Epithelial cell of proximal tubule (primary cell): Measurements from ENCODE around the gene KCNQ2. TPM values are rescaled to one million over a fixed set of nuclear protein-coding genes. Genes with fewer than 3 reads are reported as not detected.

Source experiments
- DNase-seq: peaks from one replicate; pipeline ENCODE4 v3.0.0-alpha.2; 2011; ENCODE audit warnings: low read depth
- H3K4me3 ChIP-seq: 2 replicates; pipeline ENCODE4 v1.5.1; 2011; ENCODE audit warnings: low read depth, mild to moderate bottlenecking, low read length
- total RNA-seq: library from RNA; depleted of rRNA; stranded (reverse); fragments of >200 nt; gene quantifications from 2 replicates; pipeline ENCODE4 v1.2.3, GENCODE V29; 2015
- TF ChIP-seq, protein P1 (sequence below): conservative IDR thresholded peaks from 2 replicates; pipeline ENCODE4 v1.5.1; 2012; ENCODE audit warnings: low read depth, mild to moderate bottlenecking, low read length

KCNQ2 gene
- total RNA-seq, 1 donor from 2014 or later, result not detected

DNA sequence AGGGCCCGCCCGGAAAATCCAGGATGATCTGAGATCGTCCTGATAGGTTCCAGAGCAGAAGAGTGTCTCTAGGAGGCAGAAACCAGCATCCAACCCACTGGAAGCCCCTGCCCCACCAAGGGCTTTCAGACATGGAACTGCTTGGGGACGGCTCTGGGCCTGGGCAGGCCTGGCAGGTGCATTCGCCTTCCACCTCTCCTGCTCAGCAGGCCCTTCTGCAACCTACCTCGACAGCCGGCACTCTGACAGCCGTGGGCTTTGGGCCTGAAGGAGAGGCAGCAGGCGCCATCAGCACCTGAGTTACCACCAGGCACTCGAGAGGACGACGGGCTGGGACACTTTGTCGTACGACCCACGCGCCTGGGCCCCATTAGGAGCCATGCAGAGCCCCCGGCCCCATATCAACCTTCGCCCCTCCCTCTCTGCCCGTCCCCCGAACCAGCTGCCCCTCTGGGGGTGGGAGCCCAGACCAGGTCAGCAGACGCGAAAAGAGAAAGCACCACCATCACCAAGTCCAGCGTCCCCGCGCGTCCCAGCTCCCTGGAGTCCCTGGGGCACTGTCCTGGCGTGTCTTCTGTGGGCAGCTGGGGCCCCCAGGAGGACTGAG lies 44.6 kb downstream of the KCNQ2 start:
- no peak overlapping the region for H3K4me3 ChIP-seq
- TF ChIP-seq, protein P1, sequence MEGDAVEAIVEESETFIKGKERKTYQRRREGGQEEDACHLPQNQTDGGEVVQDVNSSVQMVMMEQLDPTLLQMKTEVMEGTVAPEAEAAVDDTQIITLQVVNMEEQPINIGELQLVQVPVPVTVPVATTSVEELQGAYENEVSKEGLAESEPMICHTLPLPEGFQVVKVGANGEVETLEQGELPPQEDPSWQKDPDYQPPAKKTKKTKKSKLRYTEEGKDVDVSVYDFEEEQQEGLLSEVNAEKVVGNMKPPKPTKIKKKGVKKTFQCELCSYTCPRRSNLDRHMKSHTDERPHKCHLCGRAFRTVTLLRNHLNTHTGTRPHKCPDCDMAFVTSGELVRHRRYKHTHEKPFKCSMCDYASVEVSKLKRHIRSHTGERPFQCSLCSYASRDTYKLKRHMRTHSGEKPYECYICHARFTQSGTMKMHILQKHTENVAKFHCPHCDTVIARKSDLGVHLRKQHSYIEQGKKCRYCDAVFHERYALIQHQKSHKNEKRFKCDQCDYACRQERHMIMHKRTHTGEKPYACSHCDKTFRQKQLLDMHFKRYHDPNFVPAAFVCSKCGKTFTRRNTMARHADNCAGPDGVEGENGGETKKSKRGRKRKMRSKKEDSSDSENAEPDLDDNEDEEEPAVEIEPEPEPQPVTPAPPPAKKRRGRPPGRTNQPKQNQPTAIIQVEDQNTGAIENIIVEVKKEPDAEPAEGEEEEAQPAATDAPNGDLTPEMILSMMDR, result no peak
- no peak for DNase-seq

DNA sequence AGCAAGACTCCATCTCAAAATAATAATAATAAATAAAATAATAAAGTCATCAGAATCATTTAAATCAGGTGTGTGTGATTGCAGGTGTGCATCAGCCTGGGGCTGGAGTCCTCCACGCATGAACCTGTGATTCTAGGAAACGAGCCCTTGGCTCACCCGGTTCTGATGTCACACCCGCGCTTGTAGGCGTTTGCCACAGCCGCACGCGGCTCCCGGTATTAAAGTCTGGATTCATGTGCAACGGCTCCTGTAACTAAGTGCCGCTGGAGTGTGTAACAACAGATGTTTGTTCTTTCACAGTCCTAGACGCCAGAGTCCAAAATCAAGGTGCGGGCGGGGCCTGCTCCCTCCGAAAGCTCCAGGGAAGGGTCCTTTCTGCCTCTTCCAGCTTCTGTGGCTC lies 45.2 kb downstream of the KCNQ2 start:
- TF ChIP-seq, protein P1, result no peak
- H3K4me3 ChIP-seq, result no peak overlapping the region
- DNase-seq, result no peak

DNA sequence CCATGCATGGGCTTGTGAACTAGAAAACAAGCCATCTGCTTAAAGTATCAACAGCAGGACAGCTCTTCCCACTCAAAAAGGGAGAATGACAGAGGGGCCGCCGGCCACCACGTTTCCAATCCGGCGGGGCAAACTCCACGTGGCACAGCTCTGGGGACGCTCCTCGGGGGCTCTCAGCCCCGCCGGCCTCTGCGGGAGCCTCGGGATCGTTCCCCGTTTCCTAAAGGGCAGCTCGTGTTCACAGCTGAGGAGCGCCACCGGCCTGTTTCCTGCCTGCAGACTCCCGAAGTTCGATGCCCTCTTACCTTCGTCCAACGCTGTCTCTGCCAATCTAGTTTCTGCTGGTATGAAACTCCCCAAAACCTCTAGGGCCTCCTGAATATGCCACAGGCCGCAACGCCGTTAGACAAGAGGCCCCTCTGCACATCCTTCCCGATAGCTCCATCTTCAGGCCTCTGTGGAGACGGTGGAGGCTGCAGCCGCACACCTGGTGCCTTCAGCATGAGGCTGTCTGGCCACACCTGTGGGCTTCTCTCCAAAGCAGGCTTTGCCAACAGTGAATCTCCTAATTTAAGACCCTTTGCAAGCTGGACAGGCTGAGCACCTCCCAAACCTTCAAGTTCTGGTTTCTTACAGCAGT lies 46.5 kb downstream of the KCNQ2 start:
- no peak for DNase-seq
- no peak overlapping the region for H3K4me3 ChIP-seq
- TF ChIP-seq, protein P1, result no peak

DNA sequence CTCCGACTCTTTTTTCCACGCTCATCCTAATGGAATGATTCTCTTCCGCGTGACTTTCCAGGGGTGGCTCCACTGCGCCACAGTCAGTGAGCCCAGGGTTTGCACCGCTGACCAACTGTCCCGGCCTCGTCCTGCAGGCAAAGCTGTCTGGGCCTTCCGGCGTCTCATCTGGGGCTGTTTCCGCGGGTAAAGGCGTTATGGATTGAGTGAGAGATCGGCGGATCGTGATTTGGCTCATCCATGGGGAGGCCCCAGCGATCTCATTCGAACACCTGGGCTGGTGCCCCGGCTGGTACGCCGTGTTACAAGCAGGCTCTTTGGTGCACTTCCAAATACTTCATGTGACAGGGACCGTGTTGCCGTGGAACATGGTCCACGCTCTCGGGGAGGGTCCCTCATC lies 47.8 kb downstream of the KCNQ2 start:
- H3K4me3 ChIP-seq, result no peak overlapping the region
- DNase-seq, result no peak
- TF ChIP-seq, protein P1, result no peak

DNA sequence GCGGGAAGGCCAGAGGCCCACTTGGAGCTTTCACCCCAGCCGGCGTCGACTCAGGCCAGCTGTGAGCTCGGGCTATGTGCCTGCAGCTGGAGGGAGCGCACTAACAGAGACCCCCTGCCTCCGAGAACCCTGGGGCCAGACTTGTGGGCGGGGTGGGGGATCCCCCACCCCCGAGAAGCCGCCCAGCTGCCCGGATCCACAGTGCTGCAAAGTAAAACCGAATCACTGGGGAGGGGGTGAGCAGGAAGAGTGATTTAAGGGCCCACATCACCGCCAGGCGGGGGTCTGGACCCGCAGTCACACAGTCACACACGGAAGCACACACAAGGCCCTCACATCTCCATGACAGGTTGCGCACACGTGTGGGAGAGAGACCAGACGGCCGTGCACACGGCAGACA lies 48.7 kb downstream of the KCNQ2 start:
- no peak overlapping the region for H3K4me3 ChIP-seq
- DNase-seq, result no peak
- TF ChIP-seq, protein P1, result no peak

DNA sequence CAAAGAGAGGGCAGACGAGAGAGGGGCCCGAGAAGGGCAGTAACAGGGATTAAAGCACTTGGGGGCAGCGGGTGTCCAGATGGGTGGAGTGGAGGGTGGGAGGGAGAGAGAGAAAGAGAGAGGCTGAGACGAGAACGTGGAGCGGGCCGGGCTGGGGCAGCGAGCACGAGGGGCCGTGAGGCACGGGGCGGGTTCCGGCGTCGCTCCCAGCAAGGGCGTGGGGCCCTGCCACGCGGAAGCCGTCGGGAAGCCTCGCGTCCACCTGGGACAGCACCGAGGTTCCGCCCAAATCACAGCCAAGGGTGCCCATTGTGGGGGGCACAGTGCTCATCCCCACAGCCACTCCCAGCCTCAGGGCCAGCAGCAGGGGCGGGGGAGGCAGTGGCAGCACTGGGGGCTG lies 49.8 kb downstream of the KCNQ2 start:
- H3K4me3 ChIP-seq, result no peak overlapping the region
- TF ChIP-seq, protein P1, result no peak
- DNase-seq, result no peak

DNA sequence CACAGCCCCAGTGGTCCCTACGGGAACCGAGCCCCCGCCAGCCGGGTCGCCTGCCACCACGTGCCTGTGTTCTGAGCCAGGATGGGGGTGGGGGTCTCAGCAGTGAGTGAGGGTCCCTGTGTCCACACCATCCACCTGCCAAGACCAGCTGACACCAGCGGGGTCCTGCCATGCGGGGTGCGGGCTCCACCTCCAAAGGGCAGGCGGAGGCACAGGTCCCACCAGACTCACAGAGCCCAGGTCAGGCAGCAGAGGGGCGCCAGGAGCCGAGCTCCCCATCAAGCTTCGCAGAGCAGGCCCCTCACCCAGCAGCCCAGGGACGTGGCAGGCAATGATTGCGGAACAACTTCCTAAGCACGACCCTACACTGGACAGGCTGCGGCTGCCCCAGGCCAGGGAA lies 50.5 kb downstream of the KCNQ2 start:
- no peak overlapping the region for H3K4me3 ChIP-seq
- no peak for DNase-seq
- TF ChIP-seq, protein P1, result no peak
